Dedifferentiated amniotic fluid mesenchymal stem cell (primary cell): Measurements from ENCODE around the gene NFATC1.
A peak's percentile ranks its signal among the peaks of the same experiment; 100 is the strongest.

Experiments
- DNase-seq: peaks from one replicate; pipeline ENCODE4 v3.0.0-alpha.2; 2016; ENCODE audit errors: extremely low spot score

The NFATC1 gene

DNA sequence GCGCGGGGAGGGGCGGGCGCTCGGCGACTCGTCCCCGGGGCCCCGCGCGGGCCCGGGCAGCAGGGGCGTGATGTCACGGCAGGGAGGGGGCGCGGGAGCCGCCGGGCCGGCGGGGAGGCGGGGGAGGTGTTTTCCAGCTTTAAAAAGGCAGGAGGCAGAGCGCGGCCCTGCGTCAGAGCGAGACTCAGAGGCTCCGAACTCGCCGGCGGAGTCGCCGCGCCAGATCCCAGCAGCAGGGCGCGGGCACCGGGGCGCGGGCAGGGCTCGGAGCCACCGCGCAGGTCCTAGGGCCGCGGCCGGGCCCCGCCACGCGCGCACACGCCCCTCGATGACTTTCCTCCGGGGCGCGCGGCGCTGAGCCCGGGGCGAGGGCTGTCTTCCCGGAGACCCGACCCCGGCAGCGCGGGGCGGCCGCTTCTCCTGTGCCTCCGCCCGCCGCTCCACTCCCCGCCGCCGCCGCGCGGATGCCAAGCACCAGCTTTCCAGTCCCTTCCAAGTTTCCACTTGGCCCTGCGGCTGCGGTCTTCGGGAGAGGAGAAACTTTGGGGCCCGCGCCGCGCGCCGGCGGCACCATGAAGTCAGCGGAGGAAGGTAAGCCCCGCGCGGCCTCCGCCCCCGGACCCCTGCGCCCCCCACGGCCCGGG is at the start of gene NFATC1:
Gene NFATC1 (plus strand): TSS at position 170 of the 644 bp plus-strand sequence. CDS start 295 bp downstream, at position 465.
- peak; percentile 55 for DNase-seq

DNA sequence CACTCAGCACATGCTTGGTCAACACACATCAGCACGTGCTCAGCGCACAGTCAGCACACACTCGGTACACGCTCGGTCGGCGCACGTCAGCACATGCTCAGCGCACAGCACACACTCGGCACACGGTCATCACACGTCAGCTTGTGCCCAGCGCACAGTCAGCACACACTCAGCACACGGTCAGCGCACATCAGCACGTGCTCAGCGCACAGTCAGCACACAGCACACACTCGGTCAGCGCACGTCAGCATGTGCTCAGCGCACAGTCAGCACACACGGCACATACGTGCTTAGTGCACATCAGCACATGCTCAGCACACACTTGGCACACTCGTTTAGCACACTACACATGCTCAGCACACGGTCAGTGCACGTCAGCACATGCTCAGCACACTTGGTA is 49.7 kb upstream of the NFATC1 start:
- no peak for DNase-seq

DNA sequence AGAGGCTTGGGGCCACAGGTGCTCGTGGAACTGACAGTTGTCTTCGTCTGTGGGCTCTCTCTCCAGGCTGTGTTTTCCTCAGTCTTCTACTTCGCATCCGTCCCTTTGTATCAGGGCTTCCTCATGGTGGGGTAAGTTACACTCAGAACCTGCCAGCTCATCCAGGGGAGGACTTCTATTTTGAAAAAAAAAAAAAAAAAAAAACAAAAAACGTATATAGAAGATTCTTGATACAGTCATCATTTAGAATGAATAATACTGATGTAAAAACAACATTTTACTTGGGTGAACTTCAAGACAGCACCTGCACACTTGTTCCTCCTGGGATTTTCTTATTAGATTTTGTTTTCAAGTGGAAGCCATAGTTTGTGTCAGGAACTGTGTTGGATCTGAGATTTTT is 47.7 kb upstream of the NFATC1 start:
- no peak for DNase-seq

DNA sequence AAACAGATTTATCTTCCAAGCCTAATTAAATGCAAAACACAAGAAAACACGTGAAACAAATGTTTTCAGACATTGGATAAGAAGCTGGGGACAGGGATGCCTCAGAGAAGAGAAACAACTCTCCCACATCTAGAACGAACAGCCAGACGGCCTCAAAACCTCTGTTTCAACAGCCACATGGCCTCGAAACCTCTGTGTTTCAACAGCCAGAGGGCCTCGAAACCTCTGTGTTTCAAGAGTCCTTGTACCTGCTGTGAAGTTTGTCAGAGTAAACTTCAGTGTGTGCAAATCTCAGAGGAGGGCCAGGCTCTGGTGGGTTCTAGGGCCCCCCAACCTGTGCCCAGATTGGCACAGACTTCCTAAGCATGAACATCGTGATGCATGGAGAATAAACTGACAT is 43.3 kb upstream of the NFATC1 start:
- DNase-seq, result no peak

DNA sequence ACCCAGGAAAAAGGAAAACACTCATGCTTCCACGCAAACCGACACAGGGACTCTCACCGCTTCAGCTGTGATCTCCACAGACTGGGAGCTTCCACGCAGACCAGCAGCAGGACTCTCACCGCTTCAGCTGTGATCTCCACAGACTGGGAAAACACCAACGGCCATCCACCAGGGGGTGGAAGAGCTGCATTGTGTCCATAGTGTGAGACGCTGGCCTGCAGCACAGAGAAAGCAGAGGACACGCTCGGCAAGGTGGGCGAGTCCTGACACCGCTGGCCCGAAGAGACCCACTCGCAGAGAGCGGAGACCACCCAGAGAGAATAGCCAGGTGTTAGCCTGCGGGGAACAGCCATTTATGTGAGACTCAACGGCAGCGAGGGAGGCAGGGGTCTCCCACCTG is 42.5 kb upstream of the NFATC1 start:
- DNase-seq, result no peak

DNA sequence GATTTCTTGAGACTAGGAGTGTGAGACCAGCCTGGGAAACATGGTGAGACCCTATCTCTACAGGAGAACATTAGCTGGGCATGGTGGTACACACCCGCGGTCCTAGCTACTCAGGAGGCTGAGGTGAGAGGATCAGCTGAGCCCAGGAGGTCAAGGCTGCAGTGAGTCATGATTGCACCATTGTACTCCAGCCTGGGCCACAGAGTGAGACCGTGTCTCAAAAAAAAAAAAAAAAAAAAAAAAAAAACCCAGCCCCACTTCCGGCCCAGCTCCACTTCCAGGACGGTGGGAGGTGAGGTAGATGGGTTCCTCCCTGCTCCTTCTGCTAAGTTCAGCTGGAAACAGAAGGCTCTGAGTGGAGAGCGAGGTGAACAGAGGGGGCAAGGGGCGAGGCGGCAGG is 41.4 kb upstream of the NFATC1 start:
- no peak for DNase-seq

DNA sequence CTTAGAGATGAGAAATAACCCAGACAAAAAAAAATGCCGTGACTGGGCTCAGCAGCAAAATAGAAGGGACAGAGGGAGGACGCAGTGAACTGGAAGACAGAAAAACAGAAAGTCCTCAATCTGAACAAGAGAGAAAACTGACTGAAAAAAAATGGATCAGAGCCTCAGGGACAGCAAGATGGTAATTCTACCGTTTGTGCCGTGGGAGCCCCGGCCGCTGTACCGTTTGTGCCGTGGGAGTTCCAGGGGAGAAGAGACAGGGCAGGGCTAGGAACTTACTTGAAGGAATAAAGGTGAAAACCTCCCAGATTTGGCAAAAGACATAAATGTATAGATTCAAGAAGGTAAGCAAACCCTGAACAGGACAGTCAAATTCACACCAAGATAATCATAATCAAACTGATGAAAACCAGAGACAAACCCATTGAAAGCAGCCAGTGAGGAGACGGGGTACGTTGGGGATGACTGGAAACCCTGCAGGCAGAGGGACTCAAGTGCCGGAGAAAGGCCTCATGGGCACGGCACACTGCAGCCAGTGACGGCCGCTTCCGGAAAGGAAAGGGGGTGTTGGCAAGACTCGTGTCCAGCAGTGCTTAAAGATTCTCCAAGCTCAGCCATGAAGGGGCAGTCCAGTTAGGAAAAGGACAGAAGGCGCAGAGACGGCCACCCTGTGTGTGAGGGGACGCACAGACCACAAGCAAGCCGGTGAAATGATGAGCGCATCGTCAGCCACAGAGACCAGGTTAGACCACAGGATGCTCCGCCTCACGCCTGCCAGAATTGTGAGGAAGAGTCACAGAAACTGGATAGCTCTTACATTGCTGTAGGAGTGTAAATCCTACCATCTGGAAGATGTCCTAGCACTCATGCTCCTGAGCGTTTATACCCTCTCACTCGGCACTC is 40.0 kb upstream of the NFATC1 start:
- DNase-seq, result no peak

DNA sequence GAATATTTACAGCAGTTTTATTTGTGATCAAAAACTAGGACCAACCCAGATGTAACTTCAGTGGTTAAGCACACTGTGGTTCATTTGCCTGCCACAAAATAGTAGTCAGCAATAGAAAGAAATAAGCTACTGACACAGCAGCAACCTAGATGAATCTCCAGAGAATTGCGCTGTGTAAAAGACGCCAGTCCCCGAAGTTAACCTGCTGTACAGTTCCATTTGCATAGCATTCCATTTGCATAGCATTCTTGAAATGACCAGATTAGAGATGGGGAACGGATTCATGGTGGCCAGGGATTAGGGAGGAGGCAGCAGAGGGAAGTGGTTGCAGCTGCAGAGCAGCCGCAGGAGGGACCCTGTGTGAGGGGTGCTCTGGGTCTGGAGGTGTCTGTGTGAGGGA is 39.3 kb upstream of the NFATC1 start:
- DNase-seq, result no peak

DNA sequence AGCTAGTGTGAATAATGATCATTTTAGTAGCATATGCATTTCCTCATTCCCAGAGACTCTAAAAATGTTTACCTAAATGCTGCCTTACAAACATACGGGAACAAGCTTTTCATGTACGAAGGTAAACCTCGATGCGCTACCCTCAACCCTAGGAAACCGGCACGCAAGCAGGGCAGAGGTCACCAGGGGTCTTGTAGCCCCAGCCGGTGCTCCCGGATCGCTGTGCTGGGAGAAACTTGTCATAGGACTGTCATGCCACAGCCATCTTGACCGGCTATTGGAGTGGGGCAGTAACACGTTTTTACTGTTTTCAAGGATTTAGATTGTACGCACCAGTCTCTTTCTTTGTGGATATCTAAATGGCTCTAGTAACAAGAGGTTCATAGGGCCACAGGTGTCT is 34.8 kb upstream of the NFATC1 start:
- DNase-seq, result no peak

DNA sequence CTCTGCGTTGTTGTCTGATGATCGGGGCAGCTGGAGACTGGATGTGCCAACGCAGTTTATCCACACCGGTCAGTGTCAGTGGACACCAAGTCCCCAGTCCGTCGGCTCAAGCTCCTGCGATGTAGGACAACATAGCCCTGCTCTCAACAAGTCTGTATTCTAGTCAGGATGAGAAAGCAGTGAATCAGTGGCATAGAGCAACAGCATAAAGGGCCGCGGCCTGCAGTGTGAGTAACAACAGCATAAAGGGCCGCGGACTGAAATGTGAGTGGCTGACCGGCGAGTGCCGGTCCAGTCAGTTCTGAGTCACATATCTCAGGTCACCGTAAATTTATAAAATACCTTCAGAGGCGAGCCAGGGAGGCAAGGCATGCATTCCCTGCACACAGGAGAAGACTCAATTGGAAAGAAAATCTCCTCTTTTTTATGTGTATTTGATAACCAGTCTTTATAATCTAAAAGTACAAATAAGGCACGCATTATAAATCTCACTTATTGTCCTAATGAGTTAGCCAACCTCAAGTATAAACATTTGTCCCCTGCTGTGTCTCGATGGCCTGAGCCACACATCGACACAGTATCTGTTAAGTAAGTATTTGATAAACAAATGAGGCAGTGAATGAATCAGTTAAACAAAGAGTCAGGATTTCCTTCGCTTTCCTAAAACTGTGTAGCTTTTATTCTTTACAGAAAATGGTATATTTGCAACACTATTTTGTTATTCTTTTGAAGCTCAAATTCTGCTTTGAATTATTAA is 33.8 kb upstream of the NFATC1 start:
- DNase-seq, result no peak

DNA sequence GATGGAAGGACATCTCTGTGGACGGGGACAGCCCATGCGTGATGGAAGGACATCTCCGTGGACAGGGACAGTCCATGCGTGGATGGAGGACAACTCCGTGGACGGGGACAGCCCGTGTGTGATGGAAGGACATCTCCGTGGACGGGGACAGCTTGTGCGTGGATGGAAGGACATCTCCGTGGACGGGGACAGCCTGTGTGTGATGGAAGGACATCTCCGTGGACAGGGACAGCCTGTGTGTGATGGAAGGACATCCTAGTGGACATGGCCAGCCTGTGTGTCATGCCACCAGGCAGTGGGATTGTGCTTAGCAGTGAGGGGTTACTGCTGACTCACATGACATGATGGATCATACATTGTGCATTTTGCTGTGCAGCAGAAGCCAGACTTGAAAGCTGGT is 30.0 kb upstream of the NFATC1 start:
- no peak for DNase-seq

DNA sequence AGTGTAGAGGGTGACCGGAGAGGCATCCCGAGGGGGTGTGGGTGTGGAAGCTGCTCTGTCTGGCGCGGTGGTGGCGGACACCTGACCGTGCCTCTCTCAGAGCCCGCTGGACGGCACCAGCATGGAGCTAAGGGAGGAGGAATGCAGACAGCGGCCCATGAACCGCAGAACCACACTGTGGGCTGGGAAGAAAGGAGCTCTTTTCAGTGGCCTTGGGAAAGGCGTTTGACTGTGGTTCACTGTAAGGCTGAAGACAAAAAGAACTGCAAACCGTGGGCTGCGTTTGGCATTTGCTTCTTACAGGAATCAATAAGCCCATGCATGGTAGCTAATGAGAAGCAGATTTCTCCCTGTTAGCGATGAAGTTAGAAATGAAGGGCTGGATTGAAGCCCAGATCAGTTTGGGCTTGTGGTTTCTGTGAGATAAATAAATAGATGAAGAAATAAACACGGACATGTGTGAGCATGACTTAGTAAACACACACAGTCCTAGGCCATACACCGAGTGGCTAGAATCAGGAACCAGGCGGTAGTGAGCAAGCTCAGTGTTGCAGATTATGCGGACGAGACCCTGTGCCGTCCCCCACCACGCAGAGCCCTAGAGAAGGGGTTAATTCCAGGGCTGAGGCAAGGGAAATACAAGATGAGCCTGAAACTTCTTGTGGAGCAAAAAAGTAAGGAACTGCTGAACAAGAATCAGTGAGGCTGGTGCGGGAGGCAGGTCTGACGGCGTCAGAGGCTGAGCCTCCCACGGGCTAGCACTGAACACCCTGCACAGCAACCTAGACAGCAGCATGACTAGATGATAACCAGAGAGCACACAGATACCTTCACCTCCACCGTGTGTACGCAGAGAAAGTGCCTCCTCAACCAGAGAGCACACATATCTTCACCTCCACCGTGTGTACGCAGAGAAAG is 29.3 kb upstream of the NFATC1 start:
- DNase-seq, result peak; percentile 61

DNA sequence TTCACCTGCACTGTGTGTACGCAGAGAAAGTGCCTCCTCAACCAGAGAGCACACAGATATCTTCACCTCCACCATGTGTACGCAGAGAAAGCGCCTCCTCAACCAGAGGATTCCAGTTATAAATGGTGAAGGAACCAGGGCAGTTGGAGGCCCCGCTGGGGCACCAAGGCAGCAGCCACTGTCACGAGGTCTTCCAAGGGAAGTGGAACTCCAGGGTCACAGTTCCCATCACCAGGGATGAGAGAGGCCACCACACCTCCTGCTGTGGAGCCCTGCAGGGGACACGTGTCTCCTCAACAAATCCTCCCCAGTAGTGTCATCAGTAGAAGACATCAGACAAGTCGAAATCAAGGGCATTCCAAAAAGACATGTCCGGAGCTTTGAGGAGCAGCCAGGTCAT is 28.2 kb upstream of the NFATC1 start:
- DNase-seq, result no peak

DNA sequence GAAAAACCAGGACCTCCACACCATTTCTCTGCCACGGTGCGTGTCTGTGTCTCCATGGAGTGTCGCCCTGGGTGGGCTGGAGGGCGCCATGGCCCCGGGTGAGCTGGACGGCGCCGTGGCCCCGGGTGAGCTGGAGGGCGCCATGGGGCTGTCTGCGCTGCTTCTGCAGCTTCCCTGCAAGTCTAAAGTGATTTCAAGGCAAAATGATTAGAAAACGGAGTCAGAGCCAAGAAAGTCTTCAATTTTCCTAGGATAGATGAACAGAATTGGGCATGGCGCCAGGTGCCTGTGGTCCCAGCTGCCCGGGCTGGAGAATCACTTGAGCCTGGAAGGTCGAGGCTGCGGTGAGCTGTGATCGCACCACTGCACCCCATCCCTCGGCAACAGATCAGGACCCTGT is 27.7 kb upstream of the NFATC1 start:
- DNase-seq, result no peak

DNA sequence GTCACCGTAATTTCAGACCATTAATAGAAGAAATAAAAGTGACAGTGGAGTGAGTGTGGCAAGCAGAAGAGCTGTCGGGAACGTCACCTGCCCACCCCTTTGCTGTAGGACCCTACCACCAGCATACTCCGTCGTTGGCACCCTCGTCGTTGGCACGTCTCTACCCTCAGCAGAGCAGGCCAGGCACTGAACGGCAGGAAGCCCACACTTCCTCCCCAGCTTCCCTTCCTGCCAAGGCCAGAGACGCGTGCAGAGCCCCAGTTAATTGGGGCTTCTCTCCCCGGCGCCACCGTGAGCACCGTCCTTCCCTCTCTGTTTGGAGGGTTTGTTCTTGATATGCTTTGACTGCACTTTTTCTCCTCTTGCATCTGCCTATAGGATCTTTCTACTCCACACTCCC is 27.0 kb upstream of the NFATC1 start:
- DNase-seq, result no peak

DNA sequence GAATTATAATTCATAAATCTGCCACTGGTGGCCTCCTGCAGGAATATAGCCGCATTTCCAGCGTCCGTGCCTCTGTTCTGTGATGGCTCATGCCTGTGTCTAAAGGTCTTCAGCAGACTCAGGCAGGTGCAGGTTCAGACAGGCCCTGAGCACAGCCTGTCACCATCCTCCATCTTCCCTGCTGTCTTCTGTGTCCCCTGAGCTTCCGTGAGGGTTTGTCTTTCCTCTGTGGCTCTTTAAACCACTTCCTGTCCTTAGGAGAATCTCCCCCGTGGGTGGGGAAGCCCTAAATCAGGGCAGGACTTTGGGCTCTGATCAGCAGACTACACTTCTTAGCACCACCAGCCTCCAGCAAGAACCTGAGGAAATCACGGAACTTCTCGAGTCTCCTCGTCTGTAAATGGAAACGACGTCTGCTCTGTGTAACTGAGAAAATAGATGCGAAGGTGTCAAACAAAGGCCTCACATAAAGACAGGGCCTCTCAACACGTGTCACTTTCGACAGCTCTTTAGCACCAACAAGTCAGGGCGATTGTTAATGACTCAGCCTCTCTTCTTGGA is 24.1 kb upstream of the NFATC1 start:
- no peak for DNase-seq

DNA sequence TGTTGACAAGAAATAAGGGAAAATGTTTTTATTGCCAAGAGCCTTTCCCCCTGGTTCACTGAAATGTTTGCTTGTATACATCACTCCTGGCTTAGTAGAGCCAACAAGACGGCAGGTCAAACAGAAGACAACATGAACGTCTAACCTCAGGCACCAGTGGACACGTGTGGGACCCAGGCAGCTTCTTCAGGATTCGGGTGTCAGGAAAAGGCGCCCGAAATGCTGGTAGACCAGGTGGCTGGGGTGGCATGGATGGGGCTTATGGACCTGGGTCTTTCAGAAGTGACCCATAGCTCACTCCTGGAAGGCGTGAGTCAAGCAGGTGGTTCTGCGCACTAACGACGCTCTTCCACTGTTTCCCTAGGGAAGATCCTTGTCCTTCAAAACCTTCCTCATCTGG is 23.3 kb upstream of the NFATC1 start:
- DNase-seq, result no peak

DNA sequence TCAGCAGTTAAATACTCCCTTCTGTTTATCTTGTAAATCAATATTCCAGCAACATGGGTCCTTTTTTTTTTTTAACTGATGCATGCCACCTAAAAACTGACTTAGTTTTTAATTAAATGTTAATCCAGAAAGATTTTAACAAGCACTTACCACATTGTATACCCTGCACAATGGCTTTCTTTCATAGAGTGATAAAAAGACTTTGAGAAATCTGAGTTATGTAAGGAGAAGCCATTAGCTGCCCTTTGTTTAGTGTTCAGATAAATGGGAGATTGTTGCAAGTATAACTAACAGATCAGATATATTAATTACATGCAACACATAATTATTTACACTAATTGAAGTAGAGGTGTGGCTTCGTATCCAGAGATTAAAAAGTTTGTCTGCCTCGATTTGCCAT is 22.7 kb upstream of the NFATC1 start:
- no peak for DNase-seq

DNA sequence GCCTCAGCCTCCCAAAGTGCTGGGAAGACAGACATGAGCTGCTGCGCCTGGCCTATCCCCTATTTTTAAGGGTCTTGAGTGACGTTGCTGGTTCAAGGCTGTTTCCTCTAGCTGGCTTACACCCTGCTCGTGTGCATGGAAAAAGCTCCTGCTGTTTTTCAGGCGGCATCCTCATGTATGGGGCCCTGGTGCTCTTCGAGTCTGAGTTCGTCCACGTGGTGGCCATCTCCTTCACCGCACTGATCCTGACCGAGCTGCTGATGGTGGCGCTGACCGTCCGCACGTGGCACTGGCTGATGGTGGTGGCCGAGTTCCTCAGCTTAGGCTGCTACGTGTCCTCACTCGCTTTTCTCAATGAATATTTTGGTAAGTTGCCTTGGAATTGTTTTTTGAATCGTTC is 22.0 kb upstream of the NFATC1 start:
- DNase-seq, result no peak

DNA sequence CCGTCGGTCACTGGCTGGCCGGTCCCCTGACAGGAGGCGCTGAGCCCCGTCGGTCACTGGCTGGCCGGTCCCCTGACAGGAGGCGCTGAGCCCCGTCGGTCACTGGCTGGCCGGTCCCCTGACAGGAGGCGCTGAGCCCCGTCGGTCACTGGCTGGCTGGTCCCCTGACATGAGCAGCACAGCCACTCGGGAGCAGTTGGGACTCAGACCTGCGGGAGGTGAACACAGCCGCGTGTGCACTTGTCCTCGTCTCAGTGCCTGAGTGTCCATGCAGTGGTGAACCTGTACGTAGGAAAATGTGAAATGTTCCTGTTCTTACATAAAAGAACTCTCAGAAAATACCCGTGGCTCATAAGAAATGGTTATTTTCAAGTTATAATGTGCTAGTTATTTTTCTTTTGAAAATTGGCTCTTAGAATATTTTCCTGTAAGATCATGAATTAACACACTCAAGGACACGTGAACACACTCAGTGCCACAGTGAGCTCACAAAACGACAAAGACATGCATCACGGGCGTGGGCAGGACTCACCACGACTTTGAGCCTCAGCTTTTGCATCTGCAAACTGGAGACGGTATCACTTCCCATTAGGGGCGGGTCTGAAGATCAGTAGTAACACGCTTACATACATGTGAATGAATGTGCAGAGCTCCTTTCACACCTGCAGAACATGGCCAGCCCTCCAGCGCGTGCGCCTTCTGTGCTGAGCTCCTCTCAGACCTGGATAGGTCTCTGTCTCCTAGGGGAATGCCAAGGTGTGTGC is 21.1 kb upstream of the NFATC1 start:
- DNase-seq, result no peak
